T follicular helper cell (primary cell): ENCODE results near the gene TWF2.

Experiments
- DNase-seq: peaks from one replicate; pipeline ENCODE4 v3.0.0-alpha.2; 2020; ENCODE audit warnings: low read depth

Gene TWF2

DNA sequence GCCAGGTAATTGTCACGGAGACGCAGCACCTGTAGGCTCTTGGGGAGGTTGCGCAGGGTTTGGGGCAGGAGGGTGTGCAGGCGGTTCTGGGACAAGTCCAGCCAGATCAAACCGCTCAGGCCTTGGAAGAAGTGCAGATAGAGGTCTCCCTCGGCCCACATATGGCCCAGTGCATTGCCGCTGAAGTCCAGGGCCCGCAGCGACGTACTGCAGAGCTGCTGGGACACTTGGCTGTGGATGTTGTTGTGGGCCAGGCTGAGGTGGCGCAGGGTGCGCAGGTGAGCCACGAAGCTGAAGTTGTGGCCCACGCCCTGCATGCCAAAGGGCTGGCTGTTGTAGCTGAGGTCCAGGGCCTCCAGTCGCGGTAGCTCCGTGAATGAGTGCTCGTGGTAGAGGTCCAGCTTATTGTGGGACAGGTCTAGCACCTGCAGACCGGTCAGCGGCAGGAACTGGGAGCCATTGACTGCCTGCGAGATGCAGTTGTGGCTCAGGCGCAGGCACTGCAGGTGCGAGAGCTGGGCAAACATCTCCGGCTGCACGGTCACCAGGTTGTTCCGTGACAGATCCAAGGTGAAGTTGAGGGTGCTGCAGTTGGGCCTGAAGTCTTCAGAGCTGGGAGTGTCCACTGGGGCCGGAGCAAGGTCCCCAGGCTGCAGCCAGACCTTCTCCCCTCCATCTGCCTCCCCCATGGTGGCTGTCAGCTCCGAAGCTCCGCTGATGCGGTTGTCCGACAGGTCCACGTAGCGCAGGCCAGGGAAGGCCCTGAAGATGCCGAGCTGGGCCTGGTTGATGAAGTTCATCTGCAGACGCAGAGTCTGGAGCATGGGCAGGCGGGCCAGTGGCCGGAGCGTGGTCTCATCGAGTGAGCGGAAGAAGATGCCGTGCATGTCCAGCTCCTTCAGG lies 16.4 kb downstream of the TWF2 start:
- DNase-seq, result no peak

DNA sequence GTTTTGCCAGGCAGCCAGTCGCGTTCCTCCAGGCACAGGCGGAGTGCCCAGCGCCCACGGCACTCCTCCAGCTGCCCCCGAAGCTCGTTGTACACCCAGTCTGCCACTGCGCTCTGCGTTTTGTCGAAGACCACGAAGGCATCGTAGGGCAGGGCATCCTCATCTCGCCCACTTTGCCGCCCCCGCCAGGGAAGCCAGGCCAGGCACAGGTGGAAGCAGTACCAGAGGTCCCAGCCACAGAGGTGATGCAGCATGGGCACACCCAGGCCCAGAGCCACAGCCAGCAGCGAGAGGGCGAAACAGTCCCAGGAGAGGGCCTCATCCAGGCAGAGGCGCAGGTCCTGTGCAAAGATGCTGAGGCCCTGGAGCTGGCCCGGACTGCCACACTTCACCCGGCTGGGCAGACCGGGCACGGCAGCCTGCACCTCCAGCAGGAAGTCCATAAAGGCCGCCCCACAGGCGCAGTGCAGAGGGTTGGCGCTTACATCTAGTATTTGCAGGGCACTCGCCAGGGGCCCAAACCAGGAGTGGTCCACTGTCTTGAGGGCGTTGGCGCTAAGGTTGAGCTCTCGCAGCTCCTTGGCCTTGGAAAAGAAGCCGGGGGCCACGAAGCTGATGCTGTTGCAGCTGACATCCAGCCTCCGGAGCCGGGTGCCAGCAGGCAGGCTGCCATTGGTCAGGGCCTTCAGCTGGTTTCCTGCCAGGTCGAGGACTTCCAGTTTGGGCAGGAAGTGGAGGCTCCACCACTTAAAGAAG lies 17.2 kb downstream of the TWF2 start:
- peak; percentile 42 for DNase-seq

DNA sequence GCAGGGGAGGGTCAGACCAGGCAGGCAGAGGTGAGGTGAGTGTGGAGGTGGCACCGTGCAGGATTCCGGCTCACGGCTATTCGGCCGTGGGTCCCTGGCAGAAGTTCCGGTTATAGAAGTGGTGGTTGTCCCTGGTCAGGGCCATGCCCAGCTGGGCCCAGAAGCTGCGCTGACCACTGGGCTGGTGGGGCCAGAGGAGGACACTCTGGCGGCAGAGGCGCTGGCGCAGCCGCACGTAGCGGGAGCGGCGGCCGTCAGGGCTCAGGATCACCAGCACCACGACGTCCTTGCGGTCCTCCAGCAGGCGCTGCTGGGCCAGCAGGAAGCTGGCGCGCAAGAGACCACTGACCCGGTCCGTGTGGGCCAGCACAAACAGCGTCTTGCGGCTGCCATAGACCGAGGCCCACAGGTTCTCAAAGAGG lies 17.8 kb downstream of the TWF2 start:
- DNase-seq, result no peak

DNA sequence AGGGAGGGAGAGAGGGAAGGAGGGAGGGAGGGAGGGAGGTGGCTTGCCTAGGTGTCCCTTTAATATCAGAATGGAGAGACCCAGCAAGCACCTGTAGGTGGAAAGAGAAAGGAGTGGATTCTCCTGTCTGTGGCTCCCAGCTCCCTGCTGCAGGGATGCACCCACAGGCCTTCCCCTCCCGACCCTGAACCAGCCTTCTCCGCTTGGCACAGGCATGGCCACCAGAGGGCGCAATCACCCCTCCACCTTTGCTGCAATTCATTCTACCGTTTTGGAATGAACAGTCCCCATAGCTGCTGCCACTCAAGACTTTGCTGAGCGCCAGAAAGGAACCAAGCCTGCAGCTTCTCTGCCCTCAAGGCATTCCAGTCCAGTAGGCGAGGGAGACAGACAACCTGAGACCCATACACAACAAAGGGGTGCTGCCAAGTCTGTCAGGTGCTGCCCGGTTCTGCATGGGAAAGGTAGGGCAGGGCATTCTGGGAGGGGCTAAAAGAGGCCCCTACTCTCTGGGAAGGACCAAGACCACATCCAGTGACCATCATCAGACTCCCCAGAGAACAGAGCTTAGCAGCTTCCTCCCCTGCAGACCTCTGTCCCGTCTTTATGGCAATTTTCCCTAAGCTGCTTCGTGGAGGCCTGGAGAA lies 18.5 kb downstream of the TWF2 start:
- DNase-seq, result peak; percentile 82

DNA sequence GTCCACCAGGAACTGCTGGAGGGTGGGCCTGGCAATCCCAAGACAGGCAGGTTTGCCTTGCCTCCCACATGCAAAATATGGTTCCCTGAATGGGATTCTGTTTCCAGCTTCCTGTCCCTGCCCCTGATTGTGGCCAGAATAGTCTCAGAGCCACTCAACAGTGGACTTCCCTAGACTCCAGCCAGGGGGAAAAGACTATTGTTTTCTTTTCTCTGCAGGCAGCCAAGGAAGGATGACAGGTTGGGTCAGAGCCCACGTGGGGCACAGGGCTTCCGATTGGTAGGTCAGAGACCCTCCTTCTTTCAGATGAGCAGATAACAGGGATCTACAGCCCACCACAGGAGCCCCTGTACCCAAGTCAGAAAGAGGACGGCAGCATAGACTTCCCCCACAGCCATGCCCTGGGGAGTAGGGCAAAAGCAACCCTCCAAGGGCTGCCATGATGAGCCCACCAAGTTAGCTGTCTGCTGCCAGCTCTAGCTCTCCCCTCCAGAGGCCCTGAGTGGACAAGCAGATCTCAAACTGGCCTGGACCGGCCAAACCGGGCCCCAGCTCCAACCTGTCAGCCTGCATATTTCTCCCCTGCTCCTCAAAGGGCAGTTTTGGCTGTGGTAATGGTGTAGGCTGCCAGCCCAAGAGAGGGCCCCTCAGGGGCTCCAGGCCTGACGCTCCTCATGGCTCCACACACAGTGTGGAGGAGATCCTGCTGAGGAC lies 19.9 kb downstream of the TWF2 start:
- no peak for DNase-seq

DNA sequence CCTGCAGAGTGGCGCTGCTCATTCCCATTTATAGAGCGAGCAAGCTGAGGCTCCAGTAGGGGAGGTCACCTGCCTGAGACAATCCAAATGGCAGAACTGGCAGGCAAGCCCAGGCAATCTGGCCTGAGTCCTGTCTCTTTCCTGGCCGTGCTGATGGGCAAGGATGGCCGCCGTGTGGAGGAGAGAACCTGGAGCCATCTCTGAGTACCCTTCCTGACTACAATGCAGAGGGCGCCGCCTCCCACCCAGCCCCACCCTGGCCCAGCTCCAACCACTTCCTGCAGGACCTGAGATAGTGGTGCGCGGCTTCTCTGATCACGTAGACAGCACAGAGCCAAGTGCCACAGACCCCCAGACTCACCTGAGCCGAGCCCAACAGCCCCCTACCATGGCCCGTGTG lies 20.5 kb downstream of the TWF2 start:
- DNase-seq, result no peak

DNA sequence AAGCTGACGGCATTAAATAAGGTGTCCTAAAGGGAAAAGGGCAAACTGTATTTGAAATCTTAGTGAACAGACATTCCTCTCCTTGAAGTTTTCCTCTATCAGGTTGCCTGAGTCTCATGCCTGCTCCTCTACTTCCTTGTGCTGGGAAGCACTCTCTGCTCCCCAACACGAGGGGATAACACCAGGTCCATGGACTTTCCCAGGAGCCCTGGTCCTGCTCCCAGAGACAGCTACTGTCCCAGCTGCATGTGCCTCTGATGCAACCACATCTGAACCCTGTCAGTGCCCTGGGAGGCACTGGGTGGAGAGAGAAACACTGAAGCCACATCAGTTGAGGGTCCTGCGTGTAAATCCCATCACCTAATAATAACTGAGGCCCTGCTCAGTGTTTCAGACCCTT lies 20.9 kb downstream of the TWF2 start:
- DNase-seq, result no peak

DNA sequence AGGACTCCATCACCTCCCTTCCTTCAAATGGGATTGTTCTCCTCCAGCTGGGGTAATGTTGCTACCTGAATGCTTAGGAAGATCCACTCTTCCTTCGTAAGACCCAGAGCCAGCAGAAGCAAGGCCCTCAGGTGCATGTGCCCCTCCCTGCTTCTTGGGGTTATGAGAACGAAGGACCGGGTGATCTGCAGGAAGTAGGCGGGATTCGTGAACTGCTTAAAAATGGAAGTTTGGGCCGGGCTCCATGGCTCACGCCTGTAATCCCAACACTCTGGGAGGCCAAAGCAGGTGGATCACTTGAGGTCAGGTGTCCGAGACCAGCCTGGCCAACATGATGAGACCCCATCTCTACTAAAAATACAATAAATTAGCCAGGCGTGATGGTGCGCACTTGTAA lies 21.6 kb downstream of the TWF2 start:
- no peak for DNase-seq

DNA sequence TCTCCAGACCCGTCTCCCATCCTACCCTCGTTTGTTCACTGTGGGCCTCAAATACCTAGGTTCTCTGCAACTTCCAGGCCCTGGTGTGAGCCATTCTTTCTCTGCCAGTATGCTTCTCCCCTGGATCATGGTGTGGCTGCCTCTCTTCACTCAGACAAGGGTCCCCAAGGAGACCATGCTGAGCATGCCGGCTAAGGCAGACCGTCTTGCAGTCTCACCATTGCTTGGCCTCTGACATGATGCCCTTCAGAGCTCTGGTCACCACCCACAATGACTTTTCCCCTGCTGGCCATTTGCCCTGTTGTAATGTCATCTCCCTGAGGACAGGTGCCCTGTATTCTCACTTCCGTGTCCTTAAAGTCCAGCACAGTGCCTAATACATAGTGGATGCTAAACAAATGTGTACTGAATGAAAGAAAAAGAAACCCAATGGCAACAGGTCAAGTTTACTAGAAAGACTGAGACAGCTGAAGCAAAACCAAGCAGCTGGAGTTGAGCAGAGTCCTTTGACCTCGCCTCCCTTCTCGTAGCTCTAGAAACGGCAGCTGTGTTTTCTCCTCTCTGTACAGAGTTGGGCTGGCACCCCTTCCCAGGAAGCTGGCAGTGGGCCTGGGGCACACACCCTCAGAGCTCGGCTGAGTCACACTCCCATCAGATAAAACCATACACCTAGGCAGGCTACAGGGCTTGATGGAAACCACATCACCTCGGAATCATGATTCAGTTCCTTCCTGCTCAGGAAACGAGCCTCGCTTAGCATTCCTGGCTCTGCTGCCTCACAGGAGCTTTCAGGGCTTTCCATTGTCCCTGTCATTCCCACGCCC lies 22.2 kb downstream of the TWF2 start:
- peak; percentile 55 for DNase-seq

DNA sequence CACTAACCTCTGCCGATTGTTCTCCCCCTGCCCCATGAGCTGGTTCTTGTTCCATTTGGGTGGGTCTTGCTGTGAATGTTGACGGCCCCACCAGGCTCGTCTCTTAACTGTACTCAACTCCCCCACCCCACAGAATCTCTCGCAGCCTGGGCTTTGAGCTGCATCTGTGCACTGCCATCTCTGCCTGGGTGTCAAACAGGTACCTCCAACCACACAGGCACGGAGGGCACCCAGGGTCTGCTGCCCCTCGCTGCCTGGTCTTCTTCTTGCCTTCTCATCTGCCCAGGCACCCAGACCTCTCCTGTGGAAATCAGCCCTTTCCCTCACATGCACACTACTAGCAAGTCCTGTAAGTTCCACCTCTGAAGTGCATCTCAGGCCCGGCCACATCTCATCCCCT lies 23.6 kb downstream of the TWF2 start:
- no peak for DNase-seq

DNA sequence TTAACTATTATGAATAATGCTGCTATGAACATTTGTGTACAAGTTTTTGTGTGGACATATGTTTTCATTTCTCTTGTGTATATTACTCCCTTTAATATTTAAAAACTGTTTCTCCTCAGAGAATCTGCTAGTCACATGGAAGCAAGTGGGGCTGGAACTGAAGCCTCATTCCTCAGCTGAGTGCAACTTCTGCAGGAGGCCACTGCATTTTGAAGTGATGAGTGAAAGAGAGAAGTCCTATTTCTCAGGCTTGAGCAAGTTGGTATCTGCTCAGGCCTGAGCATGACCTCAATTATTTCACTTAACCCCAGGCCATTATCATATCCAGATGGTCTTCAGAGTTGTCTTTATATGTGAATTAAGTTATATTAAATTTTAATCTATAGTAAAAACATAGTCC lies 25.1 kb downstream of the TWF2 start:
- no peak for DNase-seq

DNA sequence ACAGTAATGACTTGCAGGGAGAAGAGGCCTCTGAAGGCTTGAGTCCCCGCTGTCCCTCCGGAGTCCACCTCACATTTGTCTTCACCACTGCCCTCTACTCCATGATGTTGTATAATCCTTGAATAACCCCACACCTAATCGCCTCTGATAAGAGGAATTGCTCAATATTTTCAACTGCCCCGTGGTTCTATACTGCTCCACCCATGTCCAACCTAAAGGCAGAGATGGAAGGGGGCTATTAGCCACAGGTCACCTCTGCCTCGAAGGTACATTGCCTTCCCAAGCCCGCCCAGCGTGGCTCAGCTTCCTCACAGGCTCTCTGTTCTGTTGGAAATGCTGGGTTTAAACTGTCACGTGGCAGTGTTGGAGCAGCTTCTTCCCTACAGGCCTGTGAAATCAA lies 26.0 kb downstream of the TWF2 start:
- no peak for DNase-seq

DNA sequence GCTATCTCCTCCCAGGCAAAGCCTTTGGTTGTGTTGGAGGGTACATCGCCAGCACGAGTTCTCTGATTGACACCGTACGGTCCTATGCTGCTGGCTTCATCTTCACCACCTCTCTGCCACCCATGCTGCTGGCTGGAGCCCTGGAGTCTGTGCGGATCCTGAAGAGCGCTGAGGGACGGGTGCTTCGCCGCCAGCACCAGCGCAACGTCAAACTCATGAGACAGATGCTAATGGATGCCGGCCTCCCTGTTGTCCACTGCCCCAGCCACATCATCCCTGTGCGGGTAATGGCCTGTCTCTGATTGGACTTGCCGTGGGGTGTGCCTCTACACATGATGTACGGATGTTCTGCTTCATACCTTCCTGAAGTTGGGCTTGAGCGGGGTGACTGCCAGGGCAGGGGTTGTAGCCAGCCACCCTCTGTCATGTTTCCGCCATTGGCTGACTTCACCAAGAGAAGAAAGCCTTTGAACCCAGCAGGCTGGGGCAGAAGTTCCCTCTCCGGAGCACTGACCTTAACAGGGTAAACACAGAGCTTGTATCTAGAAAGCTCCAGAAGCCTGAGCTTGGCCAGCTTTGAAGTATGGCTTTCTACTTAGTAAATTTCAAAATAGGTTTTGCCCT lies 27.6 kb downstream of the TWF2 start:
- DNase-seq, result no peak

DNA sequence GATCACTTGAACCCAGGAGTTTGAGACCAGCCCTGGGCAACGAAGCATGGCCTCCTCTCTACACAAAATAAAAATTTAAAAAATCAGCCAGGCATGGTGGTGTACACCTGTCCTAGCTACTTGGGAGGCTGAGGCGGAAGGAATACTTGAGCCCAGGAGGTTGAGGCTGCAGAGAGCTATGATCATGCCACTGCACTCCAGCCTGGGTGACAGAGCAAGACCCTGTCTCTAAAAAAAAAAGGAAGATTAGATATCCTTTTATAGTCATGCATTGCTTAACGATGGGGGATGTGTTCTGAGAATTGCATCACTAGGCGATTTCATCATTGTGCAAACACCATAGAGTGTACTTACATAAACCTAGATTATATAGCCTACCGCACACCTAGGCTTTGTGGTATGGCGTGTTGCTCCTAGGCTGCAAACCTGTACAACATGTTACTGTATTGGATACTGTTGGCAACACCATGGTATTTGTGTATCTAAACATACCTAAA lies 28.4 kb downstream of the TWF2 start:
- no peak for DNase-seq

DNA sequence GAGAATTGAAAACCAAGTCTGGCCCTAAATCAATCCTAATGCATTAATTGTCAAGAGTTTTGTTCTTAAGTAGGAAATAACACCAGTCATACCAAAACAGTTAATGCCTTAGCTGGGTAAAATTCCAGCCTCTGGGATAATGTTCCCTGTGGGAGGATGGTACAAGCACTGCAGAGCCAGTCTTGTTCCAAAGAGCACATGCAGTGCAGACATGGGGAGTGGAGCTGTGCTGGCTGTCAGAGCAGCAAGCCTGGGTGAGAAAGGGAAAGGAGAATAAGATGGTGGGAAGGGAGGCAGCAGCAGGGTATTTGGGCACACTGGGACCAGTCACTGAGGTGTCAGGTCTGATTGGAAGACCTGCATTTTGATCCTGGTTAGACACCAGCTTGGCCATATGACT lies 28.9 kb downstream of the TWF2 start:
- no peak for DNase-seq

DNA sequence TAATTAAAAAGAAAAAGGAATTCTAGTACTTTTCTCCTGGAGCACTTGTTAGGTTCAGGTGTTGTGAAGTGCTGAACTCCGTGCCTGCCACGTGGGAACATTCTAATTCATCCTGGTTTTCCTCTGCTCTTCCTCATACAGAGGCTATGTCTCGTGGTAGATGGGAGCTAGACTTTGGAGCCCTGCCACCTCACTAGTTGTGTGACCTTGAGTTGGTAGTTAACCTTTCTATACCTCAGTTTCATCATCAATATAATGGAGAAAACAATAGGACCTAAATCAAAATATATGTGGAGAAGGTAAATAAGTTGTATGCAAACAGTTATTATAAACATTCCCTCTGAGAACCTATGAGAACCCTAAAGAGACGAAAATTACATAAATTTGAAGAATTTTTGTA lies 30.4 kb downstream of the TWF2 start:
- no peak for DNase-seq

DNA sequence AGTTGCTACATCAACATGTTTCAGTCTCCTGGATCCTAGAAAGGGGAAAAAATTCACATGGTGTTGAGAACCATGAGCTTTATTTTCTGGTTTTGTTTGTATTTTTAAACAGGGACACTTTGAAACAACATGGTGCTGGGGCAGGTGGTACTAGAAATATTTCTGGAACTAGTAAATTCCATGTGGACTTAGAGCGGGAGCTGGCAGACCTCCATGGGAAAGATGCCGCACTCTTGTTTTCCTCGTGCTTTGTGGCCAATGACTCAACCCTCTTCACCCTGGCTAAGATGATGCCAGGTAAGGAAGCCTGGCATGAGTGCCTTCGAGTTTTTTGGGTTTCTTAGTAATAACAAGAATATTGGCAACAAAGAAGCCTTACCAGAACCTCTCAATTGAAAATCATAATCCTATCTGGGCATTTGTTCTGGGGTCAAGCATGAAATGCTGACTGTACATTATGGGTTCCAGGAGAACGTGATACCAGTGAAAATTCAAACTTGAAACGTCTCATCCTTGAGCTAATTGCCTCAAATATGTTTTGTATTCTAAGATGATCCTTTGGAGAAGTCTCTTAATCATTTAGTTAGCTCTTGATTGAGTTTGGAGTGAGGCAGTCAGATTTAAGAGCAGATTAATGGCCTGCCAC lies 33.1 kb downstream of the TWF2 start:
- DNase-seq, result no peak

DNA sequence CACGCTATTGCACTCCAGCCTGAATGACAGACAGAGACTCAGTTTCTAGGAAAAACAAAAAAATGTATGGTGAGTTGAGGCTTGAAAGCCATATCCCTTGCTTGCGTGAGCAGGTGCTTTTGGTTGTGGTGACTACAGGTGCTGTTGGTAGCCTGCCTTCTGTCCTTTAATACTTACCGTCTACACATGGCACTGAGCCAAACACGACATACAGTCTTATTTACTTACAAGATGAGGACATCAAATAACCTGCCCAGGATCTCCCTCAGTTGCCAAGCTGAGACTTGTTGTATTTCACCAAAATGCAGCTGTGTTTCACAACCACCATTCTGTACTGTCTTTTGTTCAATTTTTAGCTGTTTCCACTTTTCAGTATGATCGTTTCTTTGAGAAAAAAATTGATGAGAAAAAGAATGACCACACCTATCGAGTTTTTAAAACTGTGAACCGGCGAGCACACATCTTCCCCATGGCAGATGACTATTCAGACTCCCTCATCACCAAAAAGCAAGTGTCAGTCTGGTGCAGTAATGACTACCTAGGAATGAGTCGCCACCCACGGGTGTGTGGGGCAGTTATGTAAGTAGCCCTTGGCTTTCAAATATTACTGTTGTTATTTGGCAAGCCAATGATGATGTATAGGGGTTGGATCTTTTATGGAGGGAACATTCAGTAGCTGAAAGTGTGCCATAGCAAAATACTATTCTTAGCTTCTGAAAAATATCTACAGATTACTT lies 34.5 kb downstream of the TWF2 start:
- DNase-seq, result no peak

DNA sequence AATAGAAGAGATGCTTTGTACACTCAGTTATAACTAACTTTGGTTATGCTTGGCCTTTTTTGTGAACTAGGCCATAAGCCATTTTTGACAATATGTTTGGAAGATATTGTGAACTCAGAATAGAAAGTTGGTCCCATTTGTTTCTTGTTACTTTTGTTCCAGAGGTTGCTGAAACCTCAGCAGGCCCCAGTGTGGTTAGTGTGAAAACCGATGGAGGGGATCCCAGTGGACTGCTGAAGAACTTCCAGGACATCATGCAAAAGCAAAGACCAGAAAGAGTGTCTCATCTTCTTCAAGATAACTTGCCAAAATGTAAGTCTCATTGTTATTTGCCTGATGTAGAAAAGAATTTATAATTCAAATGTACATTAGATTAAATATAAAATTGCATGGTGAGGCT lies 35.3 kb downstream of the TWF2 start:
- DNase-seq, result no peak
